ENCODE measurements around the gene RPL6. TPM values are rescaled to one million over a fixed set of nuclear protein-coding genes. Genes with fewer than 3 reads are reported as not detected.
A peak's percentile ranks its signal among the peaks of the same experiment; 100 is the strongest.

Gene RPL6
- polyA plus RNA-seq, 1 of the 3 experiments (the other 2 are of a cell fraction): 2,073 TPM

GRCh38 chr12:112409906-112410244 lies 470 bp upstream of the RPL6 start:
- Histone ChIP-seq H3K9me3 (no peaks in the 10 kb centered on the region), H3K27ac (ENCODE audit: low read depth in 2 of 2, low read length in 1 of 2) (no peak overlapping the region), H2AFZ (ENCODE audit: low read depth) (peak overlapping the region; percentile 73), H3K4me1 (ENCODE audit: control insufficient read depth in 1 of 2, insufficient read depth in 2 of 2, low read depth in 1 of 2, low read length in 1 of 2) (peaks cover 10 to 13% of the 10 kb centered on the region in 2 experiments; a peak in 3 of 4 replicates), H3K4me3 (ENCODE audit: low read depth in 2 of 2, low read length in 1 of 2) (no peak overlapping the region; a peak in 1 of 4 replicates), H3K4me2 (no peak overlapping the region), H3F3A (replicated peaks; ENCODE audit: insufficient read depth) (peaks cover 51% of the 10 kb centered on the region), H4K20me1 (ENCODE audit: insufficient read depth) (peaks cover 32% of the 10 kb centered on the region), H3K79me2 (ENCODE audit: insufficient read depth) (peaks cover 32% of the 10 kb centered on the region), H3K27me3 (ENCODE audit: insufficient read depth) (no peaks in the 10 kb centered on the region), H3K9me2 (no peaks in the 10 kb centered on the region), H3K9ac (no peak overlapping the region), H3K36me3 (replicated peaks in 1 of 2; ENCODE audit: control insufficient read depth in 1 of 2, insufficient read depth in 2 of 2, low read length in 1 of 2) (peaks cover 33% of the 10 kb centered on the region in 2 experiments)
- POLR2A ChIA-PET: no interaction called here
- DNase-seq: no peak
- CTCF ChIA-PET: interaction anchor here (1.6 kb wide), 1 partner anchor 10 kb away, joined by 3 read pairs; no protein-coding TSS in a partner anchor
- TF ChIP-seq MXI1 (IDR thresholded peaks at IDR 0.05; ENCODE audit: low read depth, low read length) (no peak), MEF2A (IDR thresholded peaks at IDR 0.05; ENCODE audit: borderline replicate concordance, low read depth) (no peak), MAX (IDR thresholded peaks at IDR 0.05; ENCODE audit: low read depth) (no peak), TEAD4 (IDR thresholded peaks at IDR 0.05; ENCODE audit: borderline replicate concordance, insufficient read depth) (no peak), RCOR1 (IDR thresholded peaks at IDR 0.05; ENCODE audit: low read length) (no peak), SMC3 (IDR thresholded peaks at IDR 0.05; ENCODE audit: low read depth, low read length) (no peak), ZBTB33 (IDR thresholded peaks at IDR 0.05; ENCODE audit: borderline replicate concordance, low read depth) (no peak), FOXJ3 (CRISPR knock-in tag; IDR thresholded peaks at IDR 0.05) (no peak), YY1 (IDR thresholded peaks at IDR 0.05; ENCODE audit: low read depth) (no peak), TCF12 (IDR thresholded peaks at IDR 0.05) (no peak), POLR2AphosphoS5 (IDR thresholded peaks at IDR 0.05; ENCODE audit: low read depth, low read length) (no peak), FOXM1 (IDR thresholded peaks at IDR 0.05; ENCODE audit: low read depth) (no peak), JUND (IDR thresholded peaks at IDR 0.05) (no peak), FOSL2 (IDR thresholded peaks at IDR 0.05; ENCODE audit: borderline replicate concordance, low read depth) (no peak), EZH2phosphoT487 (IDR thresholded peaks at IDR 0.05; ENCODE audit: borderline replicate concordance, low read depth) (no peak), ELF1 (IDR thresholded peaks at IDR 0.05) (no peak), PBX3 (IDR thresholded peaks at IDR 0.05) (no peak)
- TF ChIP-seq, protein P1, sequence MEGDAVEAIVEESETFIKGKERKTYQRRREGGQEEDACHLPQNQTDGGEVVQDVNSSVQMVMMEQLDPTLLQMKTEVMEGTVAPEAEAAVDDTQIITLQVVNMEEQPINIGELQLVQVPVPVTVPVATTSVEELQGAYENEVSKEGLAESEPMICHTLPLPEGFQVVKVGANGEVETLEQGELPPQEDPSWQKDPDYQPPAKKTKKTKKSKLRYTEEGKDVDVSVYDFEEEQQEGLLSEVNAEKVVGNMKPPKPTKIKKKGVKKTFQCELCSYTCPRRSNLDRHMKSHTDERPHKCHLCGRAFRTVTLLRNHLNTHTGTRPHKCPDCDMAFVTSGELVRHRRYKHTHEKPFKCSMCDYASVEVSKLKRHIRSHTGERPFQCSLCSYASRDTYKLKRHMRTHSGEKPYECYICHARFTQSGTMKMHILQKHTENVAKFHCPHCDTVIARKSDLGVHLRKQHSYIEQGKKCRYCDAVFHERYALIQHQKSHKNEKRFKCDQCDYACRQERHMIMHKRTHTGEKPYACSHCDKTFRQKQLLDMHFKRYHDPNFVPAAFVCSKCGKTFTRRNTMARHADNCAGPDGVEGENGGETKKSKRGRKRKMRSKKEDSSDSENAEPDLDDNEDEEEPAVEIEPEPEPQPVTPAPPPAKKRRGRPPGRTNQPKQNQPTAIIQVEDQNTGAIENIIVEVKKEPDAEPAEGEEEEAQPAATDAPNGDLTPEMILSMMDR (IDR thresholded peaks at IDR 0.05): no peak
- 93% methylated on average over 14 of the region's 14 CpGs for WGBS (ENCODE audit: low lambda C conversion rate)
